HG03565 (cell line): ENCODE data around the gene MYO18A.

Experiments
- ATAC-seq: cut with Tn5 transposase; IDR thresholded peaks from one replicate; pipeline ENCODE4 v1.9.1; 2021; ENCODE audit warnings: mild to moderate bottlenecking, moderate library complexity; ENCODE audit not compliant: unreplicated experiment

Gene MYO18A

DNA sequence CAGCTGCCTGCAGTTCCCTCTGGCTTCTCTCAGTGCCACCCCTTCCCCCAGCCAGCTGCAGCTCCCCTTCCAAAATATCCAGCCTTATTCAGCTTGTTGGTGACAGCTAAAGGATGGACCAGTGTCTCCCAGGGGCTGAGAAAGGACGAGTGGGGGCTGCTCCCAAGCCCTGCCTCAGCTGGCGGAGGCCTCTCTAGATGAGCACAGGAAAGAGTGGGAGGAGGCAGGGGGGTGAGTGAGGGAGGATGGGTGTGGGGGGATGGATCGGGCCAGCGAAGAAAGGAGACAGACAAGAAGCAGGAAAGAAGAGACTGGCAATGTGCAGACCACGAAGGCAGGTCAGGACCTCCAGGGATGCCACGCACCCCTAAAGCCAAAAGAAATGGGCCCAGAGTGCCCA is 119.7 kb downstream of the MYO18A start:
- no peak for ATAC-seq

DNA sequence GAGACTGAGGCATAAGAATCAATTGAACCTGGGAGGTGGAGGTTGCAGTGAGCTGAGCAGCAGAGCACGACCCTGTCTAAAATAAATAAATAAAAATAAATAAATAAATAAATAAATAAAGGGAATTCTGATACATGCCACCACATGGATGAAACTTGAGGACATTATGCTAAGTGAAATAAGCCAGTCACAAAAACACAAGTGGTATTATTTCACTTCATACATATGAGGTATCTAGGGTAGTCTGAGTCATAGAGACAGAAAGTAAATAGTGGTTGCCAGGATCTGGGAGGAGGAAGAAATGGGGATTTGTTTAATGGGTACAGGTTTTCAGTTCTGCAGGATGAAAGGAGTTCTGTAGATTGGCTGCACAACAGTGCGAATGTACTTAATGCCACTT is 120.9 kb downstream of the MYO18A start:
- no peak for ATAC-seq

DNA sequence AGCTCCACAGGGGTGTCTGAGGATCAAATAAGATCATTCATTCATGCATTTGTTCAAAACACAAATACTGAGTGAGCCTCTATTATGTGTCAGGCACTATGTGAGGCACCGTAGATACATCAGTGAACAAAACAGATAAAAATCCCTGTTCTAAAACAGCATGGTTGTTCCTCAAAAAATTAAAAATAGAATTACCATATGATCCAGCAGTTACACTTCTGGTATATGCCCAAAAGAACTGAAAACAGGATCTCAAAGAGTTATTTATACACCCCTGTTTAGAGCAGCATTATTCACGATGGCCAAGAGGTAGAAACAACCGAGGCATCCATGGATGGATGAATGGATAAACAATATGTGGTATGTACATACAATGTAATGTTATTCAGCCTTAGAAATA is 121.8 kb downstream of the MYO18A start:
- no peak for ATAC-seq

DNA sequence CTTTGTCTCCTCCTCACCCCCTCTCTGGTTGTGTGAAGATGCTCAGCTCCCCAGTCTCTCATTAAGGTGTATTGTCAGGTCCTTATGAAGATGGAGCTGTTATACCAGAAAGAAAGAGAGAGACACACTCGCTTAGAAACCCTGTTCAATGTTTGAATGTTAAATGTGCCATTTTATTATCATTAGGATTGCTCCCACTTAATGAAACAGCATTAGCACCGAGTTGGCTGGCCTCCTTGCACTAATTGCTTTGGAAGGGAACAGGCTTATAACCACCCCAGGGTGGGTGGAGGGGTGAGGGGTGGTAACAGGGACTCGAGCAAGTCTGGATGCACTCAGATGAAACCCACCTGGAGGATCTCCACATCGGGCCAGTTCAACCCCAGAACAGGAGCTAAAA is 122.8 kb downstream of the MYO18A start:
- ATAC-seq, result no peak

DNA sequence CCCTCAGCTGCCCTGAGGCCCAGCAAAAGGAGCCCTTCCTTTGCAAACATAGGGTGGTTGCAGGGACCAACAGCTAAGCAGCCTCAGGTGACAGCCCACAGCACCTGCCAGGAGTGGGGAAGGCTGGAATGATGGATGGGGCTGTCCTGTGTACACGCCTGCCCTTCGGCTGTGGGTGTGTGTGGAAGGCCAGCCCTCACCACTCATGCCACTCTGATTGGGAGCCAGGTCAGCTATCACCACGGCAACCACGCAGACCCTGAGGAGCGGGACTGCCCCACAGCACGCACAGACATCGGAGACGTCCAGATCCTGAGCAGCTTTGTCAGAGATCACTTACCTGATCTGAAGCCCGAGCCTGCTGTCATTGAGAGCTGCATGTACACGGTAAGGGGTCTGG is 125.4 kb downstream of the MYO18A start:
- no peak for ATAC-seq

DNA sequence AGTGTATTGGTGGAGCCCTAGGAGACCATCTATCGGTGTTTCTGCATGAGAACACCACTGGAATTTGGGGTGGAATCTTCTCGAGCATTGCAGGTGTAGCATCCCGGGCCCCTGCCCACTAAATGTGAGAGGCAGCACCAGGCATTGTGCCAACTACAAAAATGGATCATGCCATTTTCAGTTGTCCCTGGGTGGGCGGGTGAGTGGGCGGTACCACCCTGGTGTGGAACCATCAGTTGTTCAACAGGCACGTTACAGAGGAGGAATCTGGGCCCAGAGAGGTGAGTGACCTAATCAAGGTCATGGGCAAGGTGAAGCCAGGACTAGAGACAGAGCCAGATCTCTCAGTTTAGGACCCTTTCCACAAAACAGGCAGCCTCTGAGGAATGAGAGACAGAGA is 128.5 kb downstream of the MYO18A start:
- ATAC-seq, result no peak

DNA sequence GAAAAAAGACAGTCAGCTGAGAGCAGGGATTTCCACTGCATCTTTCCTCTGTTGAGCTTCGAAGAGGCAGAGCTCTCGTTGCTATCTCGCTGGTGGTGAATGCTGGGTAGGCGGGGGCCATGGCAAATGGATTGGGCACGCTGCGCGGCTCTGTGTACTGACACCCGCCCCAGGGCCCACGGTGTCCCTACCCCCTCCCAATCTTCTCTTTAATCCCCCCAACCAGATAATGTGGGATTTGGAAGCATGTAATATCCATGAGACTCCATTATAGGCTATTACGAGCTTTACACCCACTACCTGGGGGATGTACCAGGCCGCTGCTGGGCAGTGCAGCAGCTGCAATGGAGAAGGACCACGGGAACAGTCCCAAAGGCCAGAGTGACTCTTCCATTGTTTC is 129.0 kb downstream of the MYO18A start:
- no peak for ATAC-seq

DNA sequence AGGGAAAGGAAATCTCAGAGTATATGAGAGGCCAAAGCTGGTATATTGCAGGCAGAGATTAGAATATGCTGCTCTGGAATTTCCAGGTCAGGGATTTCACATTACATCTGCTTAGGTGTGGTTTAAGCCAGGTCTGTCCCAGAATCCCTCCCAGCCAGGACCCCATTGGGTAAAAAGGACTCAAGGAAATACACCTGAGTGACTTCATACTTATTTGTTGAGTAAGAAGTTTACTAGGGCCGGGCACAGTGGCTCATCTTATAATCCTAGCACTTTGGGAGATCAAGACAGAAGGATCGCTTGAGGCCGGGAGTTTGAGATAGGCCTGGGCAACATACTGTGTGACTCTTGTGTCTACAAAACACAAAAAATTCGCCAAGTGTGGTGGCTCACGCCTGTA is 130.0 kb downstream of the MYO18A start:
- no peak for ATAC-seq

DNA sequence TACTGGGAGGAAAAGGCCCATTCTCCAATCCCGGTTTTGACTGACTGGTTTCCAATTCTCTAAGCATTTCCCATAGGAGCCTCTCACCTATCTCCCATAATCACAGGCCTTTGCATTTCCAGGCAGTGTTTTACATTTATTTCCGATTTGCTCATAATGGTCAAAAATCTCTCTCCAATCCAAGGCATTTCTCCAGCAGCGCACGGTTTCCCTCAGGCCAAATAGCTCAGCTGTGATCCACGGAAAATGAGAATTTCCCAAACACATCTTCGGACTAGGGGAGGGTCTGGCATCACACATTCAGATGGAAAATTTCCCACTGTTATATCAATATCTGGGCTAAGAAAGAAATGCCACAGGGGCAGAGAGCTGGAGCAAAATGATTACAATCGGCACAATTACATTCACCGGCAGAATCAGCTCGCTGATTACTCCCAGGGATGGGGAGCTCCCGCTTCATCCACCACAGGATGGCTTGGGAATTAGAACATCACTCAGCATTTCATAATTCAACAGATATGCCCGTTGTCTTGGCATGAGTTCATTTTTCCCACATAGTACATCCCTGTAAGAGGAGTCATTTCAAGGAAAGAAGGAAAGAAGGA is 130.6 kb downstream of the MYO18A start:
- ATAC-seq, result no peak

DNA sequence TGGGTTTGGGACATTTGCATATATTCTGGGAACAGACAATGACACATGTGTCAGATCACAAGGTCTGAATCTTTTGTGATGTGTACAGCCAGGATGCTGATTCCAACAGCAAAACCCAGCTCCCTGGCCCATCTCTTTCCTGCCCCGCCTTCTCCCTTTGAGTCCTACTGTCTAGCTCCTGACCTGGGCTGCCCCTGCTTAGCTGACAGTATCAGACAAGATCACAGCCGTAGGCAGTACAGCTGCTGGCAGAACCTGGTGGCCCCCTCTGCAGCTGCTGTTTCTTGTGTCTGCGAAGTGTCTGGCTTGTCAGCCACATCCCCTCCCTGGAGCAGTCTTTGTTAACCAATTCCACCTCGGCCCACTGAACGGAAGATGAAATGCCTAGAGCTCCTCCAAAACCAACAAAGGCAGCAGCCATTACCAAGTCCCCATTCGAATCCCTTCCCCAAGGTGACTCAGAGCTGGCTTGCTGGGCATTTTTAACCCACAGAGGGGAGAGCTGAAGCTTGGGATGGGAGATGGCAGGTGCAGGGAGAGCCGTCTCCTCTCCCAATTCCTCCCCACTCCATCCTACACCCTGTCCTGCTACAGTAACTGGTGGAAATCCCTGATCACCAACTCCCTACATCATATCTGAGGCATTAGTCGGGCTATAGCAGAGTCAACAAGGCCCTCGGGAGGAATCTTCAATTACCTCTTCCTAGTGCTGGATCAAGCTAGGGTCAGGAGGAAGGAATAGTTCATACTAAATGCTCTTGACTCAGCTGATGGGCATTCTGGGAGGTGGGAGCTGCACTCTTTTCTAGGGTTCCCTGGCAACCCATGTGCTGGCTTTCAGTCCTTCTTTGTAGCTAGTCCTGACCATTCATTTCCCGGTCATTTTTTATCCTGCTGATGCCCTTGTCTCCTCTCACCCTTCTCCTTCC is 131.5 kb downstream of the MYO18A start:
- ATAC-seq, result no peak

DNA sequence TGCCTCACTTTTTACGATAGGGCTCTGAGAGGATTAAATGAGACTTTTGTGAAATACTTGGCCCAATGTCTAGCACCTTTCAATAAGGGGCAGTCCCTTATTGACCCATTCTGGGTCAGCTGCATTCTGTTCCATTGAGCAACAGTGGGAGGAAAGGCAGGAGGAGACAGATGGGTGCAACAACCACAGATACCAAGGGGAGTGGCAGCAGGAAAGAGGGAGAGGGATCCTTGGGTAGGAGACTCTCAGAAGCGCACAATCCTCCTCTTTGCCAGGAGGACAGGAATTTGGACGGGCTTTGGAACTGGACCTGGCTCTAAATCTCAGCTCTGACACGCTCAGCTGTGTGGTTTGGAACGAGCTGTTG is 133.7 kb downstream of the MYO18A start:
- ATAC-seq, result no peak

DNA sequence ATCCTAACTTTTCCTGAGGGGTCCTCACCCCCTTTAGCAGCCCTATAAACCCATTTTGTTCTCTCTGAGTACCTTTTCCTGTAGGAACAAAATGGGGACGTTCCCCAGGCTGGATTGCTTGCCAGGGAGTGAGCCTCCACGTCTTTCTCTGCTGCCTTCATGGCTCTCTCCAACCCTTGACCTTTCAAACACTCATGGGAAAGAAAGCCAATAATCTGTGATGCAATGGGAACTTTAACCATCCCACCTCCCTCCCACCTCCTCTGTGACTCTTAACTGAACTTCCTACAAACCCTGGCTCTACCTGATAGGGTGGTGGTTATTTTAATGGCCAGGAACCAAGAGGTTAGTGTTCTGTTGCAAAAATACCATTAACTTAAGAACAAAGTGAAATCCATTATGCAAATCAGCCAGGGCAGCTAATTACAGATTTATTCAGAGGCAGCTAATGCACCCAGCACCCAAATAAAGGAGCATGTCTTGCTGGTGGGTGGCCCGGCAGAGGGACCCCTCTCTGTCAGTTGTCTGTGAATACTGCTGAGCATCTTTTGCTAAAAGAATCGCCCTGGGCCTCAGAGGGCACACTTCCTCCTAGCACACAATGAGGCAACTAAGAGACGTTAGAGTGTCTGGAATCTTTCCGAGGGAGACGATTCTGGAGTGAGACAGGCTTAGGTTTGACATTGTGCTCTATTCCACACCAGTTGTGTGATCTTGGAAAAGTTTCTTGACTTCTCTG is 134.3 kb downstream of the MYO18A start:
- ATAC-seq, result no peak

DNA sequence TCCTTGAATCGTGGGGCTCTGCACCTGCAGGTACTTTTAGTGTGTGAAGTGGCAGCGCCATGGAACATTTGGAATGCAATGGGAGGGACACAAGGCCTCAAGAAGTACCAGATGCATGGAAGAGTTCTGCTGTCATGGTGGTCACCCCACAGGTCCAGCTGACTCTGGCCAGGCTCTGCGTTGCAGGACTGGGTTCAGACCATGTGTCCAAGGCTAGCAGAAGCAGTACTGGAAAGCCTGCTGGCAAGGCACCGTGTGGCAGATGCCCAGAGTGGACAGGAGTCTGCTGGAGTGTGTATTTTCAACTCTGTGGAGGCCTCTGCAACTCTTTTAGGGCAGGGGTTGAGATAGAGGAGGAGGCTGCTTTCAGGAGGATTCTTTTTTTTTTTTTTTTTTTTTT is 135.2 kb downstream of the MYO18A start:
- ATAC-seq, result no peak

DNA sequence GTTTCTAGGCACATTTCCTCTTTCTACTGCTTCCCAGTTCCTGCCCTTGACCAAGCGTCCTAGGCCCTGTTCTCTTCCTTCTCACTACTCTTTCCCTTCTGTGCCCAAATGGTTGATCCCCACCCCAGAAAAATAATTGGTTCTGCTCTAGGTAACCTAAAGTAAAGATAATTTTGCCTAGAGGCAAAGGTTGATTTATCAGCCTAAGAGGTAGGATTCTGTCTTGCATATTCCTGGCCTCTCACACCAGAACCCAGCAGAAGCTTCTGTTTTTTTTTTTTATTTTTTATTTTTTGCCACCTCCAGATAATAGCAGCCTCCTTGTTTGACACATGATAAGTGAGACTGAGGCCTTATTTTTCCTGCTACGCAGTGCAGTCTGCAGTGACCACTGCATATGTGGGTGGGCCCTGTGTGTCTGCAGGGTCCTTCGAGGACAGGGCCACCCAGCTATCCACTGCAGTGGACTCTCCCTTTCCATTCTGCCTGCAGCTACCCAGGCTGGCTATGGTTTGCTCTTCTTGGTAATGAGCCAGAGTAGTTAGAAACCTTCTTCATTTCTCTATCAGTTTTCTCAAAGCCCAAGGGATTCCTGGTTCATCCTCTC is 136.6 kb downstream of the MYO18A start:
- no peak for ATAC-seq

DNA sequence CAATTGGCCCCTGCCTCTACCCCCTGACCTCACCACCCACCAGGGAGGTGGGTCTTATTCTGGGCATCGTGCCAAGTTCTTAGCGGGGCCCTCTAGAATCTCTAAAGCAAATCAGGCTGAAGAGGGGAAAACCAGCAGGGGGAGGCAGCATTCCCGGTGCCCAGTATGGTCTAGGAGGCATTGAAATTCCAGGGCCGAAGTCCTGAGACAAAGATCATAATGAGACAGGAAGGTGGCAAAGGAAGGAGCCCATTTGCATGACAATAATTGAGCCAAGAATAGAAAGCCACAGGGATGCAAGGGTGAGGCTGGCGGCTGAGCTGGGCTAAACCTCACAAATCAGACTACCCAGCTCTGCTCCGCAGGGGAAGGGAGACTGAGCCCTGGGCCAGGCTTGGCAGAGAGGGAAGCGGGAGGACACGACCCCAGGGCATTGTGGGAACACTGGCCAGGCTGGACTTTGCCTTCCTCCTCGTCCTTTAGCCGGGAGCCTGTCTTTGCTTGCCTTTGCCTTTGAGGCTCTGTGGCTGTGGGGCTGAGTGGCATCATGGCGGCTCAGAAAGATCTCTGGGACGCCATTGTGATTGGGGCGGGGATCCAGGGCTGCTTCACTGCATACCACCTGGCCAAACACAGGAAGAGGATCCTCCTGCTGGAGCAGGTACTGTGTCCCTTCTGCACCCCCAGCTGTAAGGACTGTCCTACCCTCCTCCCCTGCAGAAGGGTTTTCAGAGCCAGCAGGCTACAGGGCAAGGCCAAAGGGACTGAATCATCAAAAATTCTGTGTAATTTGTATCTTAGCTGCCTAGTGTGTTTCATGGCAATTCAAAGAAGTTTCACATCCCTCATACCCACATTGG is 137.3 kb downstream of the MYO18A start, which contains the start of gene PIPOX:
PIPOX (plus strand) TSS at position 463 of the 860 bp plus-strand sequence; CDS start at position 548, 85 bp downstream.
- no peak for ATAC-seq

DNA sequence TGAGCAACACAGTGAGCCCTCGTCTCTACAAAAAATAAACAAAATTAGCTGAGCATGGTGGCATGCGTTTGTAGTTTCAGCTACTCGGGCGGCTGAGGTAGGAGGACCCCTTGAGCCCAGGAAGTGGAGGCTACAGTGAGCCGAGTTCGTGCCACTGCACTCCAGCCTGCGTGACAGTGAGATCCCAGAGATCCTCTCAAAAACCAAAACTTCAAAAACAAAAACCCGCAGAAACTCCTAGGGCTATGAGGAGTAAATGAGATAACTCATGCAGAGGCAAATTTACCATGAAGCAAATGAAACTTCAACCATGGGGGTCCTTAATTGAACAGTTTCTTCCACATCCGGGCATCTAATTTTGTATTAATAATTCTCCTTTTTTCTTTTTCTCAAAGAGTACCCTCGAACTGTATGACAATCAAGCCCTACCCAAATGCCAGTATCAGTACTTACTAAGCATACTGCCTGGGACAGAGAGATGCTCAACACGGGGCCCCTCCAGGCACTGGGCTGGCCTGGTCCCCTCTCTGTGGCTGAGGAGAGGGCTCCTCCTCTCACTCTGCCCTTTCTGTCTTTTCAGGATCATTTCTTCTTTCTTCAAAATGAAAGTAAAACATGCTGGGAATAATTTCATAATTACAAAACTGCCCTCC is 138.0 kb downstream of the MYO18A start:
- no peak for ATAC-seq

DNA sequence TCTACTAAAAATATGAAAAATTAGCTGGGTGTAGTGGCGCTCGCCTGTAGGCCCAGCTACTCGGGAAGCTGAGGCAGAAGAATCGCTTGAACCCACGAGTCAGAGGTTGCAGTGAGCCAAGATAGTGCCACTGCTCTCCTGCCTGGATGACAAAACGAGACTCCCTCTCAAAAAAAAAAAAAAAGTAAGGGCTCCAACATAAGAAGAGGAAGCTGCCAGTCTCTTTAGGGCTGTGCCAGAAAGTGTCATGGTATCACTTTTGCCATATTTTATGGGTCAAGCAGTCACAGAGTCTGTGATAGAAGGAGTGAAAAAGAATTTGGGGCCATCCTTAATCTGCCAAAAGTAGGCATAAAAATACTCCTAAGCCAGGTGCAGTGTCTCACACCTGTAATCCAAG is 138.6 kb downstream of the MYO18A start:
- ATAC-seq, result no peak

DNA sequence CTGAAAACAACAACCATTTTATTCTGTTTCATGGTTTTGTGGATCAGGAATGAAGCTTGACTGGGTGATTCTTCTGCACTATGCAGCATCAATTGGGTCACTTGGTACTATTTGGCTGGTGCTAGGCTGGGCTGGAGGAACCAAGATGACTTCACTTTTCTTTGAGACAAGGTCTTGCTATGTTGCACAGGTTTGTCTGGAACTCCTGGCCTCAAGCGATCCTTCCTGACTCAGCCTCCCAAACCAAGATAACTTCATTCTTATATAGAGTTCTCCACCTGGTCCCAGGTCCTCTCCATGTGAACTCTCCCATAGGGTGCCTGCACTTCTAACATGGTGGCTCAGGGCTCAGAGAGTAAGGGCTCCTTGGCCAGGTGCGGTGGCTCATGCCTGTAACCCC is 139.1 kb downstream of the MYO18A start:
- no peak for ATAC-seq

DNA sequence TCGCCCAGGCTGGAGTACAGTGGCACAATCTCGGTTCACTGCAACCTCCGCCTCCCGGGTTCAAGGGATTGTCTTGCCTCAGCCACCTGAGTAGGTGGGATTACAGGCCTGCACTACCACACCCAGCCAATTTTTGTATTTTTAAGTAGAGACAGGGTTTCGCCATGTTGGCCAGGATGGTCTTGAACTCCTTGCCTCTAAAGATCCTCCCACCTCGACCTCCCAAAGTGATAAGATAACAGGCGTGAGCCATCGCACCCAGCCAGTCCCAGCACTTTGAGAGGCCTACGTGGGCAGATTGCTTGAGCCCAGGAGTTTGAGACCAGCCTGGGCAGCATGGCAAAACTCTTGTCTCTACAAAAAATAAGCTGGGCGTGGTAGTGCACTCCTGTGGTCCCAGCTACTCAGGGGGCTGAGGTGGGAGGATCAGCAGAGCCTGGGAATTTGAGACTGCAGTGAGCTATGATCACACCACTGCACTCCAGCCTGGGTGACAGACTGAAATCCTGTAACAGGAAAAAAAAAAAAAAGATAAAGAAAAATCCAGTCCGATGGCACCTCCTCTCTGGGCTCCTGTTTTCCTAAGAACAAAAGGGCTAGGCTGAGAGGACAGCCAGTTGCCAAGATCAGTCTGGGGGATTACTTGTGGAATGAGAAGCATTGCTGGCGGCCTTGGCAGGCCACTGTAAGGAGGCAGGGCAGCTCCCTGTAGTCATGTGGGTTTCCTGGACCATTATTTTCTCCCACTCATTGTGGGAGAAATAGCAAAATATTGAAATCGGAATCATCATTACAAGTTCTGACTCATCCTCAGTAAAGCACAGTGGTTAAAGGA is 140.2 kb downstream of the MYO18A start:
- no peak for ATAC-seq
